GM12873 (cell line): ENCODE data around the gene KCNMA1.

ENCODE experiments used
- TF ChIP-seq, protein P1 (sequence below): IDR thresholded peaks from 2 replicates; pipeline ENCODE4 v1.5.1; 2012; ENCODE audit warnings: low read depth, mild to moderate bottlenecking, moderate library complexity, low read length, control low read depth; ENCODE audit not compliant: insufficient read depth; ENCODE audit errors: missing control alignments

The KCNMA1 gene

GRCh38 chr10:77077316-77077945, 560.2 kb downstream of the KCNMA1 start:
- TF ChIP-seq, protein P1, sequence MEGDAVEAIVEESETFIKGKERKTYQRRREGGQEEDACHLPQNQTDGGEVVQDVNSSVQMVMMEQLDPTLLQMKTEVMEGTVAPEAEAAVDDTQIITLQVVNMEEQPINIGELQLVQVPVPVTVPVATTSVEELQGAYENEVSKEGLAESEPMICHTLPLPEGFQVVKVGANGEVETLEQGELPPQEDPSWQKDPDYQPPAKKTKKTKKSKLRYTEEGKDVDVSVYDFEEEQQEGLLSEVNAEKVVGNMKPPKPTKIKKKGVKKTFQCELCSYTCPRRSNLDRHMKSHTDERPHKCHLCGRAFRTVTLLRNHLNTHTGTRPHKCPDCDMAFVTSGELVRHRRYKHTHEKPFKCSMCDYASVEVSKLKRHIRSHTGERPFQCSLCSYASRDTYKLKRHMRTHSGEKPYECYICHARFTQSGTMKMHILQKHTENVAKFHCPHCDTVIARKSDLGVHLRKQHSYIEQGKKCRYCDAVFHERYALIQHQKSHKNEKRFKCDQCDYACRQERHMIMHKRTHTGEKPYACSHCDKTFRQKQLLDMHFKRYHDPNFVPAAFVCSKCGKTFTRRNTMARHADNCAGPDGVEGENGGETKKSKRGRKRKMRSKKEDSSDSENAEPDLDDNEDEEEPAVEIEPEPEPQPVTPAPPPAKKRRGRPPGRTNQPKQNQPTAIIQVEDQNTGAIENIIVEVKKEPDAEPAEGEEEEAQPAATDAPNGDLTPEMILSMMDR: no peak

- TF ChIP-seq, protein P1: no peak
Observed at GRCh38 chr10:77075926-77076325, 561.7 kb downstream of the KCNMA1 start.

GRCh38 chr10:77074104-77074624, 563.4 kb downstream of the KCNMA1 start:
- TF ChIP-seq, protein P1: no peak

- TF ChIP-seq, protein P1: no peak
Observed at GRCh38 chr10:77073663-77073960, 564.0 kb downstream of the KCNMA1 start.

DNA sequence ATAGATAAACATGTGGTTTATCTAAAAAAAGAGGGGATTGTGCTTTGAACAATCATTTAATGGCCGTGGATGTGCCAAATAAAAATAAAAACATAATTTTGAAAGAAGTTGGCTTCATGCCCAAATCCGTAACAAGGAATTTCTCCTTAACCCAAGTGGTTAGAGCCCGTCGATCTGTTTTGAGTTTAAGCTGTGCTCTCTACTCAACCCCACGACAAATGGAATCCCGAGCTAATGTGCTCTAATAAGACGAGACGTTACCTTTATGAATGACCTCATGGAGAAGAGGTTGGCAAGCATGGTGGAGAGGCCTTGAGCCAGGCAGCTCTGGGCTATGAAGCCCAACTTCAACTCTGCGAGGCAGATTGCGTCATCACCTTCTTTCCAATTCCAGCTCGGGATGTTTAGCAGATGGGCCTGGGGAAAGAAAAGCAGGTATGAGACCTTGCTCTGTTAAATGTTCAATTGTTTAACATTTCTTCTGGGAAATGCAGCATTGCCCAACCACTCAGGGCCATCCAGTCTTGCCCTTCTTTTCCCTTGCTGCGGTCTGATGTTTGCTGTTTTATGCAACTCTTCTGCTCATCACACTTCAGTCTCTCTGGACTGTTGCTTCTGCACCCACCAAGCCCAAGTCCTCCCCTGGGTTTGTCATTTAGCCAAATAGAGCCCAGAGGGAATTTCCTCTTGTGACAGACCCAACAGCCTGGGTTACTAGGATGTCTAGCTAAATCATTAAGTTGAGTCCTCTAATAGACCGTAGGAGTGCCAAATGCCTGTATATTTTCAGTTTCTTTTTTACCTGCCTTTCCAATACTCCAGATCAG, 564.6 kb downstream of the KCNMA1 start:
- TF ChIP-seq, protein P1: no peak

- TF ChIP-seq, protein P1: no peak
Observed at GRCh38 chr10:77072361-77072835, 565.2 kb downstream of the KCNMA1 start.

DNA sequence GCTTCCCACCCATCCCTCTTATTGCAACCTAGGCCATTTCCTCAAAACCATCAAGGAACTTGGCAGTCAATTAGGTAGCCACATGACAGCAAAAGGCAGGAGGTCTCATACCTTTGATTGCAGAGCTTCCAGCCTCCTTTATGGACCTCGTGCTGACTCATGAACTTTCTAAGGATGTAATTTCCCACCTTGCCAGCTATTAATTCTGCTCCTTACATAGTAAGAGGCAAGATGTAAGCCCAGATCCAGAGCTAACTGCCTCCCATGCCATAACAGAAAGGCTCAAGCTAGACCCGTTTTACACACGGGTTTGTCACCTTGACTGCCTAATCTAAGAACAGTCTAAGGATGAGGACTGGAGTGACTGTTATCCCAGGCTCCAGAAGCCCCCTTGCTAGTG, 565.7 kb downstream of the KCNMA1 start:
- TF ChIP-seq, protein P1: no peak
